Muscle of back (tissue), 11 donors: ENCODE measurements around the gene PYCARD. TPM values are rescaled to one million over a fixed set of nuclear protein-coding genes. Genes with fewer than 3 reads are reported as not detected.
A peak's percentile ranks its signal among the peaks of the same experiment; 100 is the strongest.
"Not testable (repeated sequence)": the region's sequence is repeated elsewhere in the genome, so short reads cannot be mapped to it uniquely, and the experiment has no call there.

ENCODE experiments used
- DNase-seq, 3 donors: peaks; one replicate each; pipeline versions ENCODE4 v3.0.0 to v3.0.0-alpha.2; 2013
- polyA plus RNA-seq, 10 donors: library from polyadenylated mRNA; unstranded; fragments of 120-200 nt; gene quantifications; one replicate each; pipeline ENCODE4 v1.2.1, GENCODE V29; 2013; ENCODE audit not compliant: insufficient read length in 10 of 10

The PYCARD gene
- polyA plus RNA-seq, 10 donors, result 3.3 to 14.0 (median 7.3) TPM

- DNase-seq, result peak in 1 of 3 donors; percentile 21
Observed at GRCh38 chr16:31216422-31217135, 14.0 kb upstream of the PYCARD start, which contains the start of gene PYDC1. Gene PYDC1 (minus strand): TSS chr16:31217135. CDS start chr16:31217028, 107 bp downstream.

- peak; percentile 38 to 59 (median 47) for DNase-seq
Observed at GRCh38 chr16:31215287-31216162, 13.0 kb upstream of the PYCARD start.

- DNase-seq, result peak in 1 of 3 donors; percentile 62
Observed at GRCh38 chr16:31214708-31215286, 12.2 kb upstream of the PYCARD start.

- peak; percentile 76 to 83 (median 78) for DNase-seq
Observed at GRCh38 chr16:31213877-31214707, 11.5 kb upstream of the PYCARD start, which contains the start of gene TRIM72. Gene TRIM72 (plus strand): TSS chr16:31214119. CDS start chr16:31214739, 620 bp downstream.

GRCh38 chr16:31213342-31213741 is 10.8 kb upstream of the PYCARD start:
- no peak for DNase-seq

GRCh38 chr16:31206776-31207175 is 4.2 kb upstream of the PYCARD start:
- no peak for DNase-seq

GRCh38 chr16:31204871-31205666 is 2.5 kb upstream of the PYCARD start:
- no peak for DNase-seq

GRCh38 chr16:31201582-31202413 is 762 bp downstream of the PYCARD start:
- DNase-seq, result peak in 1 of 3 donors; percentile 42

- no peak for DNase-seq
Observed at GRCh38 chr16:31200821-31201568, 1.6 kb downstream of the PYCARD start.

- DNase-seq, result not testable (repeated sequence)
Observed at GRCh38 chr16:31200111-31200510, 2.4 kb downstream of the PYCARD start.

GRCh38 chr16:31199430-31200041 is 3.0 kb downstream of the PYCARD start:
- no peak for DNase-seq

- DNase-seq, result no peak
Observed at GRCh38 chr16:31198207-31198882, 4.2 kb downstream of the PYCARD start.

GRCh38 chr16:31196324-31197088 is 6.1 kb downstream of the PYCARD start:
- no peak for DNase-seq

- not testable (repeated sequence) for DNase-seq
Observed at GRCh38 chr16:31195861-31196260, 6.7 kb downstream of the PYCARD start.

- DNase-seq, result no peak
Observed at GRCh38 chr16:31194898-31195297, 7.7 kb downstream of the PYCARD start.

- no peak for DNase-seq
Observed at GRCh38 chr16:31193874-31194273, 8.7 kb downstream of the PYCARD start.
